ENCODE measurements around the gene ADM5. TPM values are rescaled to one million over a fixed set of nuclear protein-coding genes. Genes with fewer than 3 reads are reported as not detected.

ADM5 gene
- polyA plus RNA-seq, 3 donors, result 1.2 TPM; not detected in 2

DNA sequence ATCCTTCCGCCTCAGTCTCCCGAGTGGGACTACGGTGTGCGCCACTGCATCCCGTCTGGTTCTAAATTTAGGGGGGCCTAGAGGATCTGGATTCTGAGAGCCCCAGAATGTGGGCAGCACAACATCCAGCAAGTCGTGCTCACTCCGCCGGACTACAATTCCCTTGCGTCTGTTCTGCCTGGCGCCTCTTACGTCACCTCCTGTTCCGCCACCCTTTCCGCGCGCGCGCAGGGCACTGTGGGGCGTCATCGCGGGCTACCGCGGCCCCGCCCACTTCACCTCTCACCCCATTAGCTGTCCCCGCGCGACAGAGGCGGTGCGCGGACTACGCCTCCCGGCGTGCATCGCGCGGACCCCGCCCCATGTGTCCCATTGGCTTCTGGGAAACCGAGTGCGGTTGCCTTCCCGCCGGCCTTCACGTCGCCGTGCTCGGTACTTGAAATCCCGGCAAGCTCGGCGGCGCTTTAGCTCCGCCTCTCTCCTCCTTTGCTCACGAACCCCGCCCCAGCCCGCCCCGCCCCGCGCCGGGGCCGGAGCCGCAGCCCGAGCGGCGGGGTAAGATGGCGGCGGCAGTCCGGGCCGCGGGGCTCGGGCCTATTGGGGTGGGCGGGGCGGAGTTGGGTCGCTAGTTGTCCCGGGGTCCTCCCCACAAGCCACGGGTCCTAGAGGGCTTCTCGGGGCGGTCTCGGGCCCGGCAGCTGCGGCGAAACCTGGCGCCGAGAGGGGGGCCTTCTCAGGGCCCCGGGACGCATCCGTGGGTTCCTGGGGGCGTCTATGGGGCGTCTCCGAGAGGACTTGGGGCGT, 47.5 kb upstream of the ADM5 start, which contains the start of gene SCAF1:
Gene SCAF1 (plus strand): TSS at position 522 of the 804 bp plus-strand sequence. CDS start 2,818 bp downstream, outside the sequence.
- Histone ChIP-seq H3K4me3 (replicated peaks in 1 of 3; ENCODE audit: low read depth in 2 of 3, low read length in 3 of 3) (peak within 1 kb of the TSS; percentile 70 to 99 (median 98)), H3K4me2 (replicated peaks; ENCODE audit: extremely low read depth, low read length, poor library complexity, severe bottlenecking) (peak within 1 kb of the TSS; percentile 96), H3K79me2 (ENCODE audit: insufficient read depth, low read length) (peaks cover 41% of the 10 kb centered on the region), H3K27ac (ENCODE audit: low read depth in 1 of 2, low read length in 2 of 2) (peak within 1 kb of the TSS; percentile 98), H3K27me3 (ENCODE audit: control insufficient read depth in 2 of 2, insufficient read depth in 2 of 2, low read length in 2 of 2) (no peaks in the 10 kb centered on the region), H4K20me1 (ENCODE audit: insufficient read depth, low read length) (peaks cover 24% of the 10 kb centered on the region), H3K36me3 (replicated peaks in 1 of 2; ENCODE audit: control insufficient read depth in 1 of 2, insufficient read depth in 2 of 2, low read length in 2 of 2) (peaks cover 13 to 26% of the 10 kb centered on the region in 2 donors), H3K9ac (ENCODE audit: insufficient read depth, low read length, poor library complexity, severe bottlenecking) (peak within 1 kb of the TSS; percentile 98), H3K4me1 (ENCODE audit: control insufficient read depth in 1 of 2, insufficient read depth in 2 of 2, low read length in 2 of 2) (peaks cover 45 to 51% of the 10 kb centered on the region in 2 donors), H3K9me3 (replicated peaks in 1 of 2; ENCODE audit: control insufficient read depth in 1 of 2, insufficient read depth in 1 of 2, low read length in 2 of 2) (no peaks in the 10 kb centered on the region), H2AFZ (ENCODE audit: insufficient read depth, low read depth, low read length, poor library complexity, severe bottlenecking) (peak within 1 kb of the TSS; percentile 94)
- peak; percentile 99 to 100 (median 100) for DNase-seq
- peaks cover 51% of the 10 kb centered on the region for H3K4me1 Mint-ChIP-seq
- intact Hi-C loops (cut with micrococcal nuclease), result loop anchor here (1.0 to 5.0 kb wide), 7 partner anchors 22 to 235 kb away; partner anchors contain the start of genes PRMT1 (in 2 of the 2), AKT1S1 (in 1 of the 2), AP2A1 (in 1 of the 2) and PRR12 (in 1 of the 2)
- WGBS (ENCODE audit: insufficient coverage), result under 1% methylated on average over 82 of the region's 87 CpGs
- TF ChIP-seq, protein P1, sequence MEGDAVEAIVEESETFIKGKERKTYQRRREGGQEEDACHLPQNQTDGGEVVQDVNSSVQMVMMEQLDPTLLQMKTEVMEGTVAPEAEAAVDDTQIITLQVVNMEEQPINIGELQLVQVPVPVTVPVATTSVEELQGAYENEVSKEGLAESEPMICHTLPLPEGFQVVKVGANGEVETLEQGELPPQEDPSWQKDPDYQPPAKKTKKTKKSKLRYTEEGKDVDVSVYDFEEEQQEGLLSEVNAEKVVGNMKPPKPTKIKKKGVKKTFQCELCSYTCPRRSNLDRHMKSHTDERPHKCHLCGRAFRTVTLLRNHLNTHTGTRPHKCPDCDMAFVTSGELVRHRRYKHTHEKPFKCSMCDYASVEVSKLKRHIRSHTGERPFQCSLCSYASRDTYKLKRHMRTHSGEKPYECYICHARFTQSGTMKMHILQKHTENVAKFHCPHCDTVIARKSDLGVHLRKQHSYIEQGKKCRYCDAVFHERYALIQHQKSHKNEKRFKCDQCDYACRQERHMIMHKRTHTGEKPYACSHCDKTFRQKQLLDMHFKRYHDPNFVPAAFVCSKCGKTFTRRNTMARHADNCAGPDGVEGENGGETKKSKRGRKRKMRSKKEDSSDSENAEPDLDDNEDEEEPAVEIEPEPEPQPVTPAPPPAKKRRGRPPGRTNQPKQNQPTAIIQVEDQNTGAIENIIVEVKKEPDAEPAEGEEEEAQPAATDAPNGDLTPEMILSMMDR (IDR thresholded peaks at IDR 0.05), result no peak
- peaks cover 0 to 2% (median 0%) of the 10 kb centered on the region in 7 donors for H3K9me3 Mint-ChIP-seq
- peak within 1 kb of the TSS; percentile 99 to 100 (median 100) for H3K27ac Mint-ChIP-seq
- H3K4me3 Mint-ChIP-seq, result peak within 1 kb of the TSS; percentile 95 to 99
- H3K36me3 Mint-ChIP-seq, result peaks cover 17 to 27% of the 10 kb centered on the region in 2 donors
- H3K27me3 Mint-ChIP-seq (ENCODE audit: low read depth in 3 of 3), result peaks cover 0 to 12% (median 8%) of the 10 kb centered on the region in 3 donors

DNA sequence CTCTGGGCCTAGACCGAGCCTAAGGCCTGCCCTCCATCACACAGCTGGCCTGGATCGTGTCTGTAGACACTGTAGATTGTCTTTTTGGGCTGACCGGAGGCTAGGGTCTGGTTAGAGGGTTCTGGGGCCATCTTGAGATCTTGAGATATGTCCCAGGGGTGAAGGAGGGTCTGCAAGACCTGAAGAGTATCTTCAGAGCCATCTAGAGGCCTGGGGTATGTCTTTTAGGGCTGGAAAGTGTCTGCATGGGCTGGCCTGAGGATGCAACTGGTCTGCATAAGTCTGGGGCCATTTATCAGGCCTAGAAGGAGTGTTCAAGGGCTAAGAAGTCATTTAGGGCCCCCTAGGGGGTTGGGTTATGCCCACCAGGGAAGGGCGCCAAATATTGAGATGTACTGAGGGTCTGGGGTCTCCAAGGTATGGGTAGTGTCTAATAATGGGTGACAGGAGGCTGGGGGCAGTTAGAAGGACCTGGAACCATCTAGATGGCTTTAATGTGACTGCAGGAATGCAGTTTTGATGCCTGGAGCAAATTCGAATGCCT, 46.8 kb upstream of the ADM5 start:
- Histone ChIP-seq H2AFZ (ENCODE audit: insufficient read depth, low read depth, low read length, poor library complexity, severe bottlenecking) (peak overlapping the region; percentile 94), H3K4me2 (replicated peaks; ENCODE audit: extremely low read depth, low read length, poor library complexity, severe bottlenecking) (peak overlapping the region; percentile 94), H3K9ac (ENCODE audit: insufficient read depth, low read length, poor library complexity, severe bottlenecking) (peak overlapping the region; percentile 98), H3K27ac (ENCODE audit: low read depth in 1 of 2, low read length in 2 of 2) (peak overlapping the region; percentile 86 to 98), H3K4me1 (ENCODE audit: control insufficient read depth in 1 of 2, insufficient read depth in 2 of 2, low read length in 2 of 2) (peaks cover 45 to 50% of the 10 kb centered on the region in 2 donors), H3K79me2 (ENCODE audit: insufficient read depth, low read length) (peaks cover 41% of the 10 kb centered on the region), H4K20me1 (ENCODE audit: insufficient read depth, low read length) (peaks cover 30% of the 10 kb centered on the region), H3K9me3 (replicated peaks in 1 of 2; ENCODE audit: control insufficient read depth in 1 of 2, insufficient read depth in 1 of 2, low read length in 2 of 2) (no peaks in the 10 kb centered on the region), H3K4me3 (replicated peaks in 1 of 3; ENCODE audit: low read depth in 2 of 3, low read length in 3 of 3) (peak overlapping the region; percentile 70 to 99 (median 98)), H3K36me3 (replicated peaks in 1 of 2; ENCODE audit: control insufficient read depth in 1 of 2, insufficient read depth in 2 of 2, low read length in 2 of 2) (peaks cover 20 to 33% of the 10 kb centered on the region in 2 donors), H3K27me3 (ENCODE audit: control insufficient read depth in 2 of 2, insufficient read depth in 2 of 2, low read length in 2 of 2) (no peaks in the 10 kb centered on the region)
- intact Hi-C loops (cut with micrococcal nuclease), result loop anchor here (1.0 to 5.0 kb wide), 5 partner anchors 22 to 145 kb away; partner anchors contain the start of genes PRMT1 (in 2 of the 2), PRR12 (in 1 of the 2) and RPS11 (in 1 of the 2)
- peak overlapping the region; percentile 95 to 99 for H3K4me3 Mint-ChIP-seq
- H3K27me3 Mint-ChIP-seq (ENCODE audit: low read depth in 3 of 3), result peaks cover 0 to 12% (median 9%) of the 10 kb centered on the region in 3 donors
- H3K27ac Mint-ChIP-seq, result peak overlapping the region; percentile 91 to 100 (median 98)
- WGBS (ENCODE audit: insufficient coverage), result 6% methylated on average over 3 of the region's 5 CpGs
- H3K36me3 Mint-ChIP-seq, result peaks cover 24 to 34% of the 10 kb centered on the region in 2 donors
- peaks cover 49% of the 10 kb centered on the region for H3K4me1 Mint-ChIP-seq
- peak in 1 of 3 donors; percentile 23 for DNase-seq
- peaks cover 0 to 2% (median 0%) of the 10 kb centered on the region in 7 donors for H3K9me3 Mint-ChIP-seq
- TF ChIP-seq, protein P1 (IDR thresholded peaks at IDR 0.05), result no peak

Data from CD14-positive monocyte (primary cell).